Skin epidermis (tissue), 12 donors: ENCODE measurements around the gene NFIC.
"Not testable (repeated sequence)": the region's sequence is repeated elsewhere in the genome, so short reads cannot be mapped to it uniquely, and the experiment has no call there.

Experiments
- H3K27ac ChIP-seq, 21 experiments: fragments of 200-600 bp; sonication (generic) in 11 of 21; one replicate each; pipeline ENCODE4 v1.5.0; 2020; ENCODE audit warnings: mild to moderate bottlenecking in 3 of 21, inconsistent platforms in 2 of 21, moderate library complexity in 2 of 21
- H3K4me3 ChIP-seq, 7 experiments: fragments of 200-600 bp; sonication (generic) in 2 of 7; one replicate each; pipeline ENCODE4 v1.5.0; 2020; ENCODE audit warnings: inconsistent platforms in 2 of 7, mild to moderate bottlenecking in 2 of 7, moderate library complexity in 1 of 7

Gene NFIC

DNA sequence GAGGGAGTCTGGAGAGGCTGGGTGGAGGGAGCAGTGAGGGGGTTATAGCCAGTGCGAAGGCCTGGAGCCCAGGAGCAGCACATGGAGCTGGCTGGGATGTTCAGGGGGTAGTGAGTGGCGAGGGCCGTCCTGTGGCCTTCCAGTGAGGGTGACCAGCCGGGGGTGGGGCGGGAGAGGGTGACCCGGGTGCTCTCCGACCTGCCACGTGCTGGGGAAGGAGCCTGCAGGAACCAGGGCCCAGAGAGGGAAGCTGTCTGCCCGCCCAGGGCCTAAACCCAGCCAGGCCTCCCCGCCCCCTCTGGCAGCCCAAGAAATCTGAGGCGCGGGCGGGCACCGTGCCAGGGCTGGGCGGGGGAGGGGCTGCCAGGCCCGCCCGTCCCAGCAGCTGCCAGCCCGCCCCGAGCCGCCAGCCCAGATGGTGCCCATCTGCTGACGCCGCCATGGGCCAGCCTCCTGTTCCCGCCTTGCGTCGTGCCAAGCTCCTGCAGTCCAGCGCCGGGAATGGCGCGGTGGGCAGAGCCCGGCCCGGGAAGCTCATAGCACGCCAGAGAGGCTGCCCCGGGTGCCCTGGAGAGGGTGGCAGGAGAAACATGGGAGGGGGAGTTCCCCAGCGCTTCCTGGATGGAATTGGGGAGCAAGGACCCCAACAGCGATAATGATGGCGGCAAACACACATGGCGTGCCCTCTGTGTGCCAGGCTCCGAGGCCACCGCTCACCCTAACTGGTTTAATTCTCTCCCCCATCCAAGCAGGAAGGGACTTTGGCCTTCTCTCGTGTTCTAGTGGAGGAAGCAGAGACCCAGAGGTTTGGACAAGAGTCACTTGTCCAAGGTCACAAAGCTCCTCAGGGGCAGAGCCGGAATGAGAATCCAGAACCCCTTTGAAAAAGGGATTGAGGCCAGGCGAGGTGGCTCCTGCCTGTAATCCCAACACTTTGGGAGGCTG lies 21.5 kb downstream of the NFIC start:
- peak overlapping the region in 19 of 21 experiments; percentile 38 to 89 (median 80) for H3K27ac ChIP-seq
- H3K4me3 ChIP-seq: no peak overlapping the region

DNA sequence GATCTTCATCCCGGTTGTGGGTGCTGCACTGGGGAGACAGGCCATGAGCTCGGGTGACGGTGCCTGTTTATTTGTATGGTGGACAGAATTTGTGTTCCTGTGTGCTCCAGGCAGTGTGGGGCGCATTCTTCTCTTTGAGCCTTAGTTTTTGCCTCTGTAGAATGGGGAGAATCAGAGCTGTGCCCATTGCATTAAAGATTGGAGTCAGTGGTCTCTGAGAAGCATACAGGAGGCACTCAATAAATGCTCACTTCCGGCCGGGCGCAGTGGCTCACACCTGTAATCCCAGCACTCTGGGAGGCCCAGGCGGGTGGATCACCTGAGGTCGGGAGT lies 23.0 kb downstream of the NFIC start:
- Histone ChIP-seq H3K4me3 (no peak overlapping the region), H3K27ac (peak overlapping the region in 11 of 21 experiments; percentile 38 to 89 (median 67))

DNA sequence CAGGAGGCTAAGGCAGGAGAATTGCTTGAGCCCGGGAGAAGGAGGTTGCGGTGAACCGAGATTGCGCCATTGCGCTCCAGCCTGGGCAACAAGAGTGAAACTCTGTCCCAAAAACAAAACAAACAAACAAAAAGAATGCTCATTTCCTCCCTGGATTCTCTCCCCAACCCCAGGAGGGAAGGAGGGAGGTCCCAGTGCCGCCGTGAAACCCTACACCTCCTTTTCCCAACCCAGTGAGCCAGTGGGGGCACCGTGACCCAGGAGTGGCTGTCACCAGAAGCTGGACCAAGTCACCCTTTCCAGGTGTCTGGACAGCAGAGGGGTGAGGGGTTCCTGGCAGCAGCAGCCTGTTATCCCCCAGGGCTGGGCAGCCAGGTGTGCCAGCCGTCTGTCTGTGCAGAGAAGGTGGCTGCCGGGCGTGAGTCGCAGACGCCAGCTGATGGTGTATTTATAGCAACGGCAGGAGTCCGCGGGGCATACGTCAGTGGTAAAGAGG lies 23.5 kb downstream of the NFIC start:
- Histone ChIP-seq H3K27ac (peak overlapping the region in 13 of 21 experiments; percentile 14 to 89 (median 61)), H3K4me3 (no peak overlapping the region)

DNA sequence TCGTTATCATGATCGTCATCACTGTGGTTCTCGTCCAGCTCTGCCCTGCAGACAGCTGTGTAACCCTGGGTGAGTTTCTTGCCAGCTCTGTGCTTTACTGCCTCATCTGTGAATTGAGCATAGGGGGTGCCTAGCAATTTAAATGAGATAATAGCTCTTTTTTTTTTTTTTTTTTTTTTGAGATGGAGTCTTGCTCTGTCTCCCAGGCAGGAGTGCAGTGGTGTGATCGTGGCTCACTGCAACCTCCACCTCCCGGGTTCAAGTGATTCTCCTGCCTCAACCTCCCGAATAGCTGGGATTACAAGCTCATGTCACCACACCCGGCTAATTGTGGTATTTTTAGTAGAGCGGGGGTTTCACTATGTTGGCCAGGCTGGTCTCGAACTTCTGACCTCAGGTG lies 25.5 kb downstream of the NFIC start:
- not testable (repeated sequence) for H3K4me3 ChIP-seq, H3K27ac ChIP-seq

DNA sequence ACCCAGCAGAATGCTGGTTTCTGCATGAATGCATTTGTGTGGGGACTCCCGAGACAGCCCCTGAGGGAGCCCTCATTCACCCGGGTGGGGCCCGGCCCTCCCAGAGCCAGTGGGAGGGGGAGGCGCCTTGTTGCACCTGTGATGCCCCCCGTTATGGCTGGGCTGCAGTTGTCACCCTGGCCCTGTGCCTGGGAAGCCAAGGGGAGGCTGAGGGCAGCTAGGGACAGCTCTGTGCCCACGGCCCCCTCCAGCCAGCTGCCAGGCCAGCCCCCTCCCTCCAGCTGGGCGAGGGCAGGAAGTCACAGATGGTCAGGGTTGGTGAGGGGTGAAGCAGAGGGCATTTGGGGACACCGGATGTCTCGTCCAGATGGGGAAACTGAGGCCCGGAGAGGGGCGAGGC lies 26.1 kb downstream of the NFIC start:
- Histone ChIP-seq H3K27ac (peak overlapping the region in 5 of 21 experiments; percentile 21 to 57 (median 31)), H3K4me3 (no peak overlapping the region)

DNA sequence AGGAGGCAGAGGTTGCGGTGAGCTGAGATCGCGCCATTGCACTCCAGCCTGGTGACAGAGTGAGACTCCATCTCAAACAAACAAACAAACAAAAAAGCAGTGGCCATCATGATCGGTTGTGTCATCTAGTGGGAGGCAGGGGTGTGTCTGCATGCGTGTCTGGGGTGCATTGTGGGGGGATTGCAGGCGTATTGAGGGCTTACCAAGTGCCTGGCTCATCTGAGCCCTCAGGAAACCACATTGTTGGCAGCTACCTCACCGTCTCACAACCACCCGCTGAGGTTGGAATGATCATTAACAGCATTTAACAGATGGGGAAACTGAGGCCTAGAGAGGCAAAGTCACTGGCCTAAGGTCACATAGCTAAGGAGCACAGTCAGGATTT lies 30.5 kb downstream of the NFIC start:
- Histone ChIP-seq H3K27ac (peak overlapping the region in 17 of 21 experiments; percentile 35 to 99 (median 86)), H3K4me3 (no peak overlapping the region)

DNA sequence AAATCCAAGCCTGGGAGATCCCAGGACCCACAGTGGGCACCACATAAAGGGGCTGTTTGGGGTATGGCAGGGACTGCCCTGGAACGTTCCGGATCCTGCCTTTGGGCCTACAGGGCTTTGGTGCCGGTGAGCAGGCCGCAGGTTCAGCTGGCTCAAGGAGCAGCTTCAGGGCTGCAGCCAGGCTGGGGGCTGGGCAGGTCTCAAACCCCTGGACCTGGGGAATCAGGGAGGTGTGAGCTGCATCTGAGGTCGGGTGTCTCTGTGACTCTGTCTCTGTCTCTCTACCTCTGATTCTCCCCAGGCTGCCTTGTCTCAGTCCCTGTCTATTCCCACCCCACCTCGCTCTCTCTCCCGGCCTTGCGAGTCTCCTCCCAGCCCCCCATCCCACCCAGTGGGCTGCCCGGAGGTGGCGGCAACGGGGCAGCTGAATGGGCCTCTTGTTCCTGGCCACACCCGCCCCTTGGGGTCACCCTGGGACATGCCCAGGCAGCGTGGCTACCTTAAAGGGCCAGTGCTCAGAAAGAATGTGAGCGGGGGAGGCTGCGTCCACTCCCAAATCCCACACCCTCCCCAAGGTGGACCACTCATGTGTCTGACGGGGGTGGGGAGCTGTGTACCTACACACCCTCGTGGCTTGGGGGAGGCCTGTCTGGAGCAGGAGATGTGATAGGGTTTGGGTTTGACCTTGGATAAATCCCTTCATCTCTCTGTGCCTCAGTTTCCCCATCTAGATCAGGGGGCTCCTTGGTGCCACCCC lies 31.1 kb downstream of the NFIC start:
- Histone ChIP-seq H3K4me3 (no peak overlapping the region), H3K27ac (peak overlapping the region in 18 of 21 experiments; percentile 13 to 99 (median 86))

DNA sequence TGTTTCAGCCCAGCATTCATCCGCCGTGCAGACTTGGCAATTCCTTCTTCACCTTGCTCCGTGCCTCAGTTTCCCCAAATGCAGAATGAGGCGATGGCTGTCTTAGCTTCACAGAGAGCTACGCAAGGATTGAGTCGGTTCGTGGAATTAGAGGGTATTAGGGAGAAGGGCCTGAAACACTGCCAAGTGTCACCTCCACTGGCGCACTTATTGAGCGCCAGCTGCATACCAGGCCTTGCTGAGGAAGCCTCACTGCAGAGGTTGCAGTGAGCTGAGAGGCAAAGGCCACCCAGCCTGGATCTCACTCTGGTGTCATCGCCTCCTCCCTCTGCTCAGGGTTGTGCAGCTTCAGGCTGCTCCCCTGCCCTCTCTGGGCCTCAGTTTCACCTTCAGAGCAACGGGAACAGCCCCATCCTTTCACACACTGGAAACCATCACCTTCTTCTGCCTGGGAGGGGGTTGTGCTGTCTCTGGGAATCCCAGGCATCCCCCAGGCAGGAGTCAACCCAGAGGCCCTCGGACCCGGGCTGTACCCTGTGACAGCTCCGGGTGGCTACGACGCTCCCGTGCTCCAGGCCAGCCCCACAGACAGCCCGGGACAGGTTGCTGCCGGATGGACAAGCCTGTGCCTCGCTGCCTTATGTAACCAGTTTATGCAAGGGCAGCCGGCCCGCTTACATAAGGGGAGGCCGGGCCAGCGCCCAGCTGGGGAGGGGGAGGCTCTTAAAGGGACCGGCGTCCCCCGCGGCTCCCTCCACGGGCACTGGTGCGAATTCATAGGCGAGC lies 31.9 kb downstream of the NFIC start:
- peak overlapping the region in 2 of 7 experiments; percentile 12 to 22 for H3K4me3 ChIP-seq

DNA sequence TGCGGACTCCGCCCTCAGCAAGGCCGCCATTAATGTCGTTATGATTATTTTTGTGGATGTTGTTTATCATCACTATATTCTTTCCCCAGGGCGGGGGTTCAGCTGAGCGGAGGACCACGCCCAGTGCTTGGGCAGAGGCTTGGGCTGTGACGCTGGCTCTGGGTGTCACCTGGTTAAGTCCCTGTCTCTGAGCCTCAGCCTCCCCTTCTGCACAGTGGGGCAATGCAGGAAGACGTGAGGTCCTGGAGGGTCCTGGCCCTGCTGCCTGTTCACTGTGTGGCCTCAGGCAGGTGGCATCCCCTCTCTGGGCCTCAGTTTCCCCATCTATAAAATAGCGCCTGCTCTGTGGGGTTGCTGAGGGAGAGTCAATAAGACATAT lies 32.5 kb downstream of the NFIC start:
- H3K27ac ChIP-seq: peak overlapping the region in 19 of 21 experiments; percentile 7 to 99 (median 85)
- peak overlapping the region in 1 of 7 experiments; percentile 22 for H3K4me3 ChIP-seq

More for the DNA sequence above, 31.9 kb downstream of the NFIC start:
- H3K27ac ChIP-seq: peak overlapping the region in 19 of 21 experiments; percentile 55 to 99 (median 85)

DNA sequence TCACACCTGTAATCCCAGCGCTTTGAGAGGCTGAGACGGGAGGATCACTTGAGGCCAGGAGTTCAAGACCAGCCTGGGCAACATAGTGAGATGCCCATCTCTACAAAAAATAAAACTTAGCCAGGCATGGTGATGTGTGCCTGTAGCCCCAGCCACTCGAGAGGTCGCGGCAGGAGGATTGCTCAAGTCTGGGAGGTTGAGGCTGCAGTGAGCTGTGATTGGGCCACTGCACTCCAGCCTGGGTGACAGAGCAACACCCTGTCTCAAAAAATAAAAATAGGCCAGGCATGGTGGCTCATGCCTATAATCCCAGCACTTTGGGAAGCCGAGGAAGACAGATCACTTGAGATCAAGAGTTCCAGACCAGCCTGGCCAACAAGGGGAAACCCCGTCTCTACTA lies 32.9 kb downstream of the NFIC start:
- not testable (repeated sequence) for H3K4me3 ChIP-seq
- H3K27ac ChIP-seq: peak overlapping the region in 17 of 21 experiments; percentile 7 to 99 (median 86)

DNA sequence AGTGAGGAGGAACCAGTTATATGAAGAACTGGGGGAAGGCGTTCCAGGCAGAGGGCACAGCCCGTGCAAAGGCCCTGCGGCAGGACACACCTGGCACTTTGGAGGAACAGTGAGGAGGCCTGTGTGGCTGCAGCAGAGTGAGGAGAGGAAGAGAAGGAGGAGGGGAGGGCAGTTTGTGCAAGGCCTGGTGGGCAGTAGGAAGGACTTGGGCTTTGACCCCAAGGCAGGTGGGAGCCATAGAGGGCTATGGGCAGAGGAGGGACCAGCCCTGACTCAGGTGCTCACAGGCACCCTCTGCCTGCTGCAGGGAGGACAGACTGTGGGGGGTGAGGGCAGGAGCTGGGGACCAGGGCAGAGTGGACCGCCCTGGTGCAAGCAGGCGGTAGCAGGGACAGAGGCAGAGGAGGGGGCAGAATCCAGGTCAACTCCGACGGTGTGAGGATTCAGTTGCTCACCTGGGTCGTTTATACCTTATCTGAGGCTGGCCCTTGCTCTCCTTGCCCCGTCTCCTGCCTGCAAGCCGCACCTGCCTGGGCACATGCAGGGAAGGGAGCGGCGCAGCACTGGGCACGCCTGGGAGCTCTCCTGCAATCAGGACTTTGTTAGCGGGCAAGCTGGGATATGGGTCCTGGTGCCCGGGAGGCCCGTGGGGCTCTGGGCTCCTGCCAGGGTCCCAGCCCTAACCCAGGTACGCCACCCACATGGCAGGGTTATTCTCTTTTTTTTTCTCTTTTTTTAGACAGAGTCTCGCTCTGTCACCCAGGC lies 34.8 kb downstream of the NFIC start:
- Histone ChIP-seq H3K27ac (peak overlapping the region in 15 of 21 experiments; percentile 24 to 100 (median 74)), H3K4me3 (no peak overlapping the region)

DNA sequence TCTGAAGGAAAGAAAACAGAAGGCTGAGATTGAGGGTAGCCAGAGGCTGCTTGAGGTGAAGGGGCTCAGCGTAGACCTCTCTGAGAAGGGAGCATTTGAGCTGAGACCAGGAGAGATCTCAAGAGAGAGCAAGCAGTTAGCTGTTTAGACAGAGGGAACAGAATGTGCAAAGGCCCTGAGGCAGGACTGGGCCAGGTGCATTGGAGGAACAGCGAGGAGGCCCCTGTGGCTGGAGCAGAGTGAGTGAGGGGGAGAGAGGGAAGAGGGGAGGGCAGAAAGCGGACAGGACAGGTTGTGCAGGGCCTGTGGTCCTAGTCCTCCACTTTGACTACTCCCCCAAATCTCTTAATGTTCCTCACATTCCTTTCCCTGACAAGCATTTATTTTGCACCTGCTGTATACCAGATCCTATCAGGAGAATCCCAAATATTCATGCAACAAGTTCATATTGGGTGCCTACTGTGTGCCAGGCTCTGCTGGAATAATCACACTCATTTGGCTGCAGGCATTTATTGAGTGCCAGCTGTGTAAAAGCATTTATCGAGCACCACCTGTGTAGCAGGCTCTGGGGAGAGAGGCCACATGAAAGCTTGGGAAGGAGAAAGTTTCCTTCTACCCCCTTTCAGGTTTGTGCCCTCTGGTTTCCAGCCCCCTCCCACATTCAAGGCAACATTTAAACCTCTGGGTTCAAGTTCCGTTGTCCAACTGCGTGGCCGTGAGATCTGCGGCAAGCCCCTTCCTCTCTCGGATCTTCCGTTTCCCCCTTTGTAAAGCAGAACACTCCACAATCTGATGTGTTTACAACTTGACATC lies 36.5 kb downstream of the NFIC start:
- Histone ChIP-seq H3K27ac (peak overlapping the region in 20 of 21 experiments; percentile 85 to 100 (median 99)), H3K4me3 (peak overlapping the region in 3 of 7 experiments; percentile 1 to 41 (median 35))

DNA sequence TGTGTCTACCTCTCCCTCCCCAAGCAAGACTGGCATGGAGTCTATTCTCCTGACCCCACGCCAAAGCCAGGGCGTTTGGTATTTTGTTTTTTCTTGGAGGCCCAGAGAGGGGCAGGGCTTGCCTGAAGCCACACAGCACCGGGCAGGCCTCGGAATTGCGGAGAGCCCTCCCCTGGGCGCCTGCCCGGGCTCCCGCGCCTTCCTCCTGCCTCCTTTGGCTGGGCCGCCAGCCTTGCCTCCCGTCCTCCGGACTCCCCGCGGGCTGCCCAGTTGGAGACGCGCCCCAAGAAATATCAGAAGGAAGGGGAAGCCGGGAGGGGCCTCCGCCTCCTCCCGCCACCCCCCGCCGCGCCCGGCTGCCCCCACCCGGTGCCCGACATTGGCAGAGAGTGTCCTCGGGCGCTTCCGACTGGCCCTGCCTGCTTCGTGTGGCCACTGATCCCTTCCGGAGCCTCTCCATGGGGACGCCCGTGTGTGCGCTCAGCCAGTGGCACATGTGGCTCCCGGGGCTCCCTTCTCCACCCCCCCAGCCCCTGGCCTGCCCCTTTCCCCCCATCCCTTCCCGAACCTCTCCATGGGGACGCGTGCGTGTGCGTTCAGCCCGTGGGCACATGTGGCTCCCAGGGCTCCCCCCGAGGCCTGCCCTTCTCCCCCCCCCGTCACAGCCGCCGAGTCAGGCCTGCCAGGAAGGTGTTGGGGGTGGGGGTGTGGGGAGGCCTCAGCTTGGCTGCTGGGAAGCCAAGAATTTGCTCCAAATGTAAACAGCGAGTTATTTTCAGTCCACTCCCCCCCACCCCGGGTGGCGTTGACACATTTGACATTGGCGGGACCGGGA lies 37.3 kb downstream of the NFIC start:
- peak overlapping the region in 6 of 7 experiments; percentile 1 to 41 (median 28) for H3K4me3 ChIP-seq
- peak overlapping the region; percentile 85 to 100 (median 99) for H3K27ac ChIP-seq

DNA sequence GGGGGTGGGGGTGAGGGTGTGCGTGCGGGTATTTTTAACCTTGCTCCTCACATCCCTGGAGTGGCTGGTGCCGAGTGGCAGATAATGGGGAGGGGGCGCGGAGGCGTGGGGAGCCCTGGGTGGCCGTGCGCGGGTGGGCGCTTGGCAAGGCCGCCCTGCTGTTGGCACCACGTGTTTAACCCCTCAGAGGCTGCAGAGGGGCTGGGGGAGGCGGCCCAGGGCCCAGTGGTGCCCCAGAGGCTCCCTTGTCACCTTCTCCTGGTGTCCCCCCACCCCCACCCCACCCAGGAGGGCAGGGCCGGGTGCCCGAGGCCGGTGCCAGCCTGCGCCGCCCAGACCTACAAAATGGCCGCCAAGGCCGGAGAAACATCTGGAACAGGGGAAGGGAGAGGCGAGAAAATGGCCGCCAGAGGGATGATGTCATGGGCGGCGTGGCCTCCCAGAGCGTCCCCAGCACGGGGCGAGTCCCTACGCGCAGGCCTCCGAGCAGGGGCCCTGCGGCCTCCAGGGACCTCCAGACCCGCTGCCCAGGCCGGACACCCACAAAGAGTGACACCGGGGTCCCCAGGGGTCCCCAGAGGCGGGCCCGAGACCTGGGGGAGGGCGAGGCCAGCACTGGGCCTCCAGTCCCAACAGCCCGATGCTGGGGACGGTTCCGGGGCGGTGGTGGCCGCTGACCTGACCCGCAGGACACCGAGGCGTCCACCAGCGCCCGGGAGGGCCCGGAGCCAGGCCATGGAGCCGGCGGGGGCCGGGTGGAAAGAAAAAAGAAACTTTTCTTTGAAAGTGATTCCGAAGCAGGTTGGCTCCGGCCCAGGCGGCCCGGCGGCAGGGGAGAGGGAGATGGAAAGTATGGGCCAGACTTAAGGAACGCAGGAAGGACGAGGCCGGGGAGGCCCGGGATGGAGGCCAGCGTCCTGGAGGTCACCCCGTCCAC lies 38.2 kb downstream of the NFIC start:
- peak overlapping the region; percentile 13 to 41 (median 26) for H3K4me3 ChIP-seq
- H3K27ac ChIP-seq: peak overlapping the region; percentile 85 to 100 (median 99)

DNA sequence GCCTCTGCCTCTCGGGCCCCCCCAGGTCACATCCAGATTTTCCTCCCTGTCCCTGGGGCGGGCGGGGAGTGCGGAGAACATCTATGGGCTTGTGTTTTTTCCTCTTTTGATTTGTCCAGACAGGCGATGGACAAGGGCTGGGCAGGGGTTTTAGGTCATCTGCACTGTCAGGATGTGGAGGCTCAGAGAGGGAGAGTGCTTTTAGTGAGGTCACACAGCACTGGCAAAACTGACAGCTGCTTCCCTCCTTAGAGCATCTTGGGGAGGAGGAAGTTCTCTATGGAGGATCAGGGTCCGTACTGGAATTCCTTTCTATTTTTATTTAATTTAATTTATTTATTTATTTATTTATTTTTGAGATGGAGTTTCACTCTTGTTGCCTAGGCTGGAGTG lies 38.9 kb downstream of the NFIC start:
- Histone ChIP-seq H3K27ac (peak overlapping the region; percentile 85 to 100 (median 99)), H3K4me3 (peak overlapping the region in 4 of 7 experiments; percentile 25 to 41 (median 28))

DNA sequence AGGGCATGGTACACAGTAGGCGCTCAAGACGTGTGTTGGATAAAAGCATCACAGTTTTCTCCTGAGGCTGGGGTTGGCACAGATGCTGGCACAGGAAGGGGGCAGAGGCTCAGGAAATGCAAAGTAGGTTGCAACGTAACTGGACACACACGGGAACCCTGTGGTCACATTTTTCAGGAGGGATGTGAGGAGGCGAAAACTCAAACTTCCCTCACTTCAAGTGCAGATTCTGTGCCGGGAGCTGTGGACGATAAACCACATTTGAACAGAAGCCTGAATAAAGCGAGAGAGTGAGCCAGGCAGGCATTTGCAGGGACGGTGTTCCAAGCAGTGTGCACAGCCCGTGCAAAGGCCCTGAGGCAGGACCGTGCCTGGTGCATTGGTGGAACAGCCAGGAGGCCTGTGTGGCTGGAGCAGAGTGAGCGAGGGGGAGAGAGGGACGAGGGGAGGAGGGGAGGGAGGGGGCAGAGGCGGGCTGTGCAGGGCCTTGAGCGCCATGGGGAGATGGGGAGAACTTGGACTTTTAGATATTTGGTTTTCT lies 40.3 kb downstream of the NFIC start:
- H3K27ac ChIP-seq: peak overlapping the region in 10 of 21 experiments; percentile 16 to 100 (median 98)
- H3K4me3 ChIP-seq: no peak overlapping the region
